SK-N-SH treated with all-trans-retinoic acid at 6 μM for 48 hours (cell line): ENCODE measurements around the gene LOXL4.

ENCODE experiments used
- ATAC-seq: fragments of 200-7000 bp; cut with Tn5 transposase; 3 replicates; pipeline ENCODE4 v1.9.1; 2020; ENCODE audit warnings: mild to moderate bottlenecking, moderate library complexity
- ARNTL ChIP-seq: fragments of 450-650 bp; formaldehyde crosslinking; IDR thresholded peaks from 2 replicates; pipeline ENCODE4 v1.5.0; 2020; ENCODE audit warnings: low read depth, mild to moderate bottlenecking, moderate library complexity, borderline replicate concordance
- BACH2 ChIP-seq: fragments of 250-450 bp; sonication (Bioruptor Pico); IDR thresholded peaks from 2 replicates; pipeline ENCODE4 v1.9.0; 2021; ENCODE audit warnings: mild to moderate bottlenecking, borderline replicate concordance
- CSDC2 ChIP-seq: fragments of 250-450 bp; sonication (Bioruptor Pico); IDR thresholded peaks from 2 replicates; pipeline ENCODE4 v1.5.0; 2020; ENCODE audit warnings: mild to moderate bottlenecking, moderate library complexity
- ESRRG ChIP-seq: fragments of 250-450 bp; sonication (Bioruptor Pico); IDR thresholded peaks from 2 replicates; pipeline ENCODE4 v1.6.1; 2021; ENCODE audit warnings: mild to moderate bottlenecking
- GLIS3 ChIP-seq: fragments of 250-450 bp; sonication (Bioruptor Pico); IDR thresholded peaks from 2 replicates; pipeline ENCODE4 v1.5.0; 2020; ENCODE audit warnings: mild to moderate bottlenecking, moderate library complexity
- ISL1 ChIP-seq: fragments of 250-450 bp; sonication (Bioruptor Pico); IDR thresholded peaks from 2 replicates; pipeline ENCODE4 v2.1.2; 2022; ENCODE audit warnings: mild to moderate bottlenecking, moderate library complexity
- PPARA ChIP-seq: fragments of 250-450 bp; sonication (Bioruptor Pico); IDR thresholded peaks from 2 replicates; pipeline ENCODE4 v1.5.0; 2020; ENCODE audit warnings: mild to moderate bottlenecking, borderline replicate concordance
- TCF4 ChIP-seq: fragments of 250-450 bp; sonication (Bioruptor Pico); IDR thresholded peaks from 2 replicates; pipeline ENCODE4 v1.8.0; 2021; ENCODE audit warnings: mild to moderate bottlenecking, moderate library complexity, borderline replicate concordance
- TOX ChIP-seq: fragments of 250-450 bp; sonication (Bioruptor Pico); IDR thresholded peaks from 2 replicates; pipeline ENCODE4 v1.8.0; 2021; ENCODE audit warnings: mild to moderate bottlenecking, moderate library complexity, borderline replicate concordance
- ZFP3 ChIP-seq: fragments of 250-450 bp; sonication (Bioruptor Pico); IDR thresholded peaks from 2 replicates; pipeline ENCODE4 v1.5.0; 2020; ENCODE audit warnings: mild to moderate bottlenecking, moderate library complexity
- ZFP30 ChIP-seq: fragments of 450-650 bp; formaldehyde crosslinking; IDR thresholded peaks from 2 replicates; pipeline ENCODE4 v1.5.0; 2022; ENCODE audit warnings: mild to moderate bottlenecking, moderate library complexity
- ZNF565 ChIP-seq: fragments of 450-650 bp; formaldehyde crosslinking; conservative IDR thresholded peaks from 2 replicates; pipeline ENCODE4 v1.5.0; 2020; ENCODE audit warnings: low read depth, mild to moderate bottlenecking, moderate library complexity
- ZNF70 ChIP-seq: fragments of 450-650 bp; formaldehyde crosslinking; IDR thresholded peaks from 2 replicates; pipeline ENCODE4 v1.5.0; 2020; ENCODE audit warnings: mild to moderate bottlenecking, moderate library complexity
- ZNF8 ChIP-seq: fragments of 450-650 bp; formaldehyde crosslinking; IDR thresholded peaks from 2 replicates; pipeline ENCODE4 v1.5.0; 2020; ENCODE audit warnings: mild to moderate bottlenecking, moderate library complexity
- TF ChIP-seq, protein P1 (sequence below): fragments of 250-450 bp; sonication (Bioruptor Pico); IDR thresholded peaks from 2 replicates; pipeline ENCODE4 v1.8.0; 2020; ENCODE audit warnings: mild to moderate bottlenecking, moderate library complexity, borderline replicate concordance
- TF ChIP-seq, protein P2 (sequence below): fragments of 250-450 bp; sonication (Bioruptor Pico); IDR thresholded peaks from 2 replicates; pipeline ENCODE4 v1.5.0; 2020; ENCODE audit warnings: mild to moderate bottlenecking, moderate library complexity
- TF ChIP-seq, protein P3 (sequence below): fragments of 250-450 bp; sonication (Bioruptor Pico); IDR thresholded peaks from 2 replicates; pipeline ENCODE4 v1.8.0; 2021; ENCODE audit warnings: low read depth, mild to moderate bottlenecking, moderate library complexity, borderline replicate concordance
- TF ChIP-seq, protein P4 (sequence below): fragments of 250-450 bp; sonication (Bioruptor Pico); IDR thresholded peaks from 2 replicates; pipeline ENCODE4 v1.5.1; 2020; ENCODE audit warnings: low read depth, mild to moderate bottlenecking, moderate library complexity

The LOXL4 gene

DNA sequence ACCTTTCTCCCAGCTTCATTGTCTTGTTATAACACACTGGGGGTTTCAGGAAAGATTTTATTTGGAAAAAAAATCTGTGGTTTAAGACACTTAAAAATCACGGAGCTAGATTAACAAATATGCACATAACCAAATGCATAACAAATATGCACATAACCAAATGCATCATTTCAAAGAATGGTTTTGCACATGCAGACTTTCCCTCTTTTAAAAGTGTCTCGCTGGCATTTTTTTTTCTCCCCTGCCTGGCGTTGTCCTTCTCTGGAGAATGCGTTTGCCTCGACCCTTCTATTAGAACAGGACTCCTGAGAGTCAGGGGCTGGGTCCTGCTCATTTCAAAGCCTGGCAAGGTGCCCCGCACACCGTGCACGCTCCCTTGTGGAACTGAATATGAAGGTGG lies 42.7 kb upstream of the LOXL4 start:
- TF ChIP-seq ISL1 (CRISPR knock-in tag), result no peak
- TF ChIP-seq TCF4 (CRISPR knock-in tag), result no peak
- TF ChIP-seq ARNTL, result no peak
- TF ChIP-seq, protein P1, sequence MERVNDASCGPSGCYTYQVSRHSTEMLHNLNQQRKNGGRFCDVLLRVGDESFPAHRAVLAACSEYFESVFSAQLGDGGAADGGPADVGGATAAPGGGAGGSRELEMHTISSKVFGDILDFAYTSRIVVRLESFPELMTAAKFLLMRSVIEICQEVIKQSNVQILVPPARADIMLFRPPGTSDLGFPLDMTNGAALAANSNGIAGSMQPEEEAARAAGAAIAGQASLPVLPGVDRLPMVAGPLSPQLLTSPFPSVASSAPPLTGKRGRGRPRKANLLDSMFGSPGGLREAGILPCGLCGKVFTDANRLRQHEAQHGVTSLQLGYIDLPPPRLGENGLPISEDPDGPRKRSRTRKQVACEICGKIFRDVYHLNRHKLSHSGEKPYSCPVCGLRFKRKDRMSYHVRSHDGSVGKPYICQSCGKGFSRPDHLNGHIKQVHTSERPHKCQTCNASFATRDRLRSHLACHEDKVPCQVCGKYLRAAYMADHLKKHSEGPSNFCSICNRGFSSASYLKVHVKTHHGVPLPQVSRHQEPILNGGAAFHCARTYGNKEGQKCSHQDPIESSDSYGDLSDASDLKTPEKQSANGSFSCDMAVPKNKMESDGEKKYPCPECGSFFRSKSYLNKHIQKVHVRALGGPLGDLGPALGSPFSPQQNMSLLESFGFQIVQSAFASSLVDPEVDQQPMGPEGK (CRISPR knock-in tag), result no peak
- no peak for TF ChIP-seq TOX (CRISPR knock-in tag)
- TF ChIP-seq, protein P2, sequence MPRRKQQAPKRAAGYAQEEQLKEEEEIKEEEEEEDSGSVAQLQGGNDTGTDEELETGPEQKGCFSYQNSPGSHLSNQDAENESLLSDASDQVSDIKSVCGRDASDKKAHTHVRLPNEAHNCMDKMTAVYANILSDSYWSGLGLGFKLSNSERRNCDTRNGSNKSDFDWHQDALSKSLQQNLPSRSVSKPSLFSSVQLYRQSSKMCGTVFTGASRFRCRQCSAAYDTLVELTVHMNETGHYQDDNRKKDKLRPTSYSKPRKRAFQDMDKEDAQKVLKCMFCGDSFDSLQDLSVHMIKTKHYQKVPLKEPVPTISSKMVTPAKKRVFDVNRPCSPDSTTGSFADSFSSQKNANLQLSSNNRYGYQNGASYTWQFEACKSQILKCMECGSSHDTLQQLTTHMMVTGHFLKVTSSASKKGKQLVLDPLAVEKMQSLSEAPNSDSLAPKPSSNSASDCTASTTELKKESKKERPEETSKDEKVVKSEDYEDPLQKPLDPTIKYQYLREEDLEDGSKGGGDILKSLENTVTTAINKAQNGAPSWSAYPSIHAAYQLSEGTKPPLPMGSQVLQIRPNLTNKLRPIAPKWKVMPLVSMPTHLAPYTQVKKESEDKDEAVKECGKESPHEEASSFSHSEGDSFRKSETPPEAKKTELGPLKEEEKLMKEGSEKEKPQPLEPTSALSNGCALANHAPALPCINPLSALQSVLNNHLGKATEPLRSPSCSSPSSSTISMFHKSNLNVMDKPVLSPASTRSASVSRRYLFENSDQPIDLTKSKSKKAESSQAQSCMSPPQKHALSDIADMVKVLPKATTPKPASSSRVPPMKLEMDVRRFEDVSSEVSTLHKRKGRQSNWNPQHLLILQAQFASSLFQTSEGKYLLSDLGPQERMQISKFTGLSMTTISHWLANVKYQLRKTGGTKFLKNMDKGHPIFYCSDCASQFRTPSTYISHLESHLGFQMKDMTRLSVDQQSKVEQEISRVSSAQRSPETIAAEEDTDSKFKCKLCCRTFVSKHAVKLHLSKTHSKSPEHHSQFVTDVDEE (CRISPR knock-in tag), result no peak
- no peak for TF ChIP-seq ZNF70
- no peak for TF ChIP-seq ZFP3 (CRISPR knock-in tag)
- ATAC-seq, result no peak

DNA sequence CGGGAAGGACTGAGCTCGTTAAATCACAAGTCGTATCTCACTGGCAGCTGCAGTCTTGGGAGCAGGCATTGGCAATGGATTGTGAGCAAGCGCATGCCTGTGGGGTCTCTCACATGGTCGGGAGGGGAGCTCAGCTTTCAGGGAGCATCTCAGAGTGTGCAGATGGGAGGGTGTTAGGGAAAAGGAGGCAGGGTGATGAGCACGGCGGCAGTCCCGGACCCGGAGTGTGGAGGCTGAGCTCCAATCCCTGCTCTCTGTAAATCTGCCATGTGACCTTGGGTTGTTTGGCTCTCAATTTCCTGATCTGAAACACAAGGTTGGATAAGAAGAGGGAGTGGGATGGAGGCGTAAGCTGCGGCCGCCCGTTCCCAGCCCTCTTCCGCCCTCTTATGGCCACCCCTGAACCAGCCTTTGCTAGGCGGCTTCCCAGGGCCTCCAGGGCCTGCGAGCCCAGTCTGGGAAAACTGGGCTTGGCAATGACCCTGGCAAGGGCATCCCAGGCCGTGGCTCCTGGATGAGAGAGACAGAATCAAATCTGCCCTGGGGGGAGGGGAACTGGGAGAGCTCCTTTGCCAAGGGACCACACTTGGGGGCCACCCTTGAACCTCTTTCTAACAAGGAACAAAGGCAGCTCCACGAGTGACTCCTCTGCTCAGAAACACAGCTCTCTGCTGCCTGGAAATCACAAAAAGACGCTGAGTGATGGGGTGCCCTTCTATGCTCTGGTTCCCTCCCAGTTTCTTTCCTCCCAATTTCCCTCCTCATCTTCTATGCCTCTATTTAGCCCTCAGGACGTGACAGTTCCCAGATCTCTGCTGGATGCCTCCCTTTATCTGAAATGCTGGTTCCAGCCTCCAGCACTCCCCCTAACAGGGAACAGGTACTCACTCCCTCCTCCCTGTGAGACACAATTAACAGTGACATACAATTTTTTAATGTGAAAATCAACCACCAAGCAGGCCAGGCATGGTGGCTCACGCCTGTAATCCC lies 41.7 kb upstream of the LOXL4 start:
- TF ChIP-seq ESRRG (no peak), ZNF70 (peak; percentile 100)
- TF ChIP-seq, all 23 proteins: peak for 1
- ATAC-seq, result peak; percentile 100

DNA sequence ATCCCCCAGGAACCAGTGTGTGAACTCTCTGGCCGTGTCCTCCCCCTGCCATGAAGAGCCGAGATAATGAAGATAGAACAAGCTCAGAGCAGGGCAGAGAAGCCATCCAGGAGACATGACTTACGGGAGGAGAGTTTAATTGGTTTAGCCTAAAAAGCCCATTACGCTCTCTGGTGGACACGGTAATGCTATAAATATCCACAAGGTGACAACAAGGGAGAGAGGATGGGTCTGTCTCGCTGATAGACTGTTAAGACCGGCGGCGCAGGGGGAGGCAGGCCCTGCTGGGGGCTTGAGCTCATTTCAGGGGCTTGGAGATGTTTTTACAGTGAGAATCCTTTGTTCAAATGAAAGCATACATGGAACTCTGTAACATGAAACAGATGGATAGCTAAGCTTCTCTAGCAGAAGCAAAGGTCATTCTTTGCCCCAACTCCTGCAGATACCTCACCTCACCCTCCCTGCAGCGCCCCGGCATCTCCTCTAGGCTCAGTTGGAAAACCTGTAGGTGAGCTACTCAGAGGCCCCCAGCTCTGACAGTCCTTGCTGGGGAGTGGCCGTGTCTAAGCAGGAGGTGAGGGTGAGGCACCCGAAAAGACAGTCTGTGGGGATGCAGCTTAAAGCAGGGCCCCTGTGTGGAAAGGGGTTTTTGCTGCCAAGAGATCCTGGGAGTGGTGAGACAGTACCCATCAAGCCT lies 40.8 kb upstream of the LOXL4 start:
- TF ChIP-seq ZNF8 (no peak), ISL1 (CRISPR knock-in tag) (0 out of 2 replicates have a peak, but pooled peaks have one; percentile 25), TCF4 (CRISPR knock-in tag) (0 out of 2 replicates have a peak, but pooled peaks have one; percentile 51)
- TF ChIP-seq, protein P2 (CRISPR knock-in tag), result 0 out of 2 replicates have a peak, but pooled peaks have one; percentile 54
- TF ChIP-seq, all 23 proteins: peak for 3
- ATAC-seq, result peak; percentile 21

DNA sequence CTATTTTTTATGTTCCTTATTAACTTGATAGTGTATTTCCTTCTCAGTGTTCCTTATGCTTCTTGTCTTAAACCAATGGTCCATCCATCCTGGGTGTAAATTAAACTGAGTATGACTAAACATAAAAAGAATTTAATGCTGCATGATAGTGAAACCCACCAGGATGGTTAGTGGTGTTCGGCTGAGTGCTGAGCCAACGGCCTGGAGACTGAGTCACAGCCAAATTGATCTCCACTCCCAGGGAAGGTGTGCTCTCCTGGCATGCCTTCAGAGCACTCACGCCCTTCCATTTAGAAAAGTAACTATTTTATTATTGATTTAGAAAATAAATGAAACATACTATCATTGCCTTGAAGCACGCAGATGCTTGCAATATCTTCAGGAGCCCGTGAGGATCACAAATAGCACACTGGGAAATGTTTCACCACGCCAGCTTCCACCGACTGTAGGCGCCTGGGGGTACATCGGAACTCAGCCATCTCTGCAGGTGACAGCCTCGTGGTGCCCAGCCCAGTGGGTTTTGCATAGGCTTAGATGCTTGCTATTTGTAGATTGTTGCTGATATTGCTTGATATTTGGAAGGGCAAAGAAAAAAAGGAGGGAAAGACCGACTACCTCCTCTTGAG lies 40.0 kb upstream of the LOXL4 start:
- TF ChIP-seq ZNF8, result no peak
- no peak for ATAC-seq

DNA sequence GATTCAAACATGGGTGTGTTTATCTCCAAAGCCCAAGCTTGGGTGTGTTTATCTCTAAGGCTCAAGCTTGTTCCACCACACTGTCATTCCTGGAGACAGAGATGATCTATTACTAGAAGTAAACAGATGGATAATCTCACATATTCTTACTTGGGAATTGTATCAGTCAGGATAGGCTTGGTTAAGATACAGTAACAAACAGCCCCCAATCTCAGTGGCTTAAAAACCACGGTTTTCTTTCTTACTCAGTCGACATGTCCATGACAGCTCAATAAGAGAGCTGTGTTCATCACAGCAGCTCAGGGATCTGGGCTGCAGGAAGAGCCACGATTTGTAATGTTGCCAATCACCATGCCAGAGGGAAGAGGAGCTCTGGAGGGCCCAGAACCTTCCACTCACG lies 38.5 kb upstream of the LOXL4 start:
- TF ChIP-seq, protein P1 (CRISPR knock-in tag), result no peak
- TF ChIP-seq ZFP3 (CRISPR knock-in tag) (no peak), GLIS3 (CRISPR knock-in tag) (no peak), PPARA (CRISPR knock-in tag) (no peak), ISL1 (CRISPR knock-in tag) (no peak), BACH2 (CRISPR knock-in tag) (no peak), CSDC2 (CRISPR knock-in tag) (no peak), ZNF565 (CRISPR knock-in tag) (no peak), TOX (CRISPR knock-in tag) (no peak), ZFP30 (CRISPR knock-in tag) (no peak)
- TF ChIP-seq, protein P3, sequence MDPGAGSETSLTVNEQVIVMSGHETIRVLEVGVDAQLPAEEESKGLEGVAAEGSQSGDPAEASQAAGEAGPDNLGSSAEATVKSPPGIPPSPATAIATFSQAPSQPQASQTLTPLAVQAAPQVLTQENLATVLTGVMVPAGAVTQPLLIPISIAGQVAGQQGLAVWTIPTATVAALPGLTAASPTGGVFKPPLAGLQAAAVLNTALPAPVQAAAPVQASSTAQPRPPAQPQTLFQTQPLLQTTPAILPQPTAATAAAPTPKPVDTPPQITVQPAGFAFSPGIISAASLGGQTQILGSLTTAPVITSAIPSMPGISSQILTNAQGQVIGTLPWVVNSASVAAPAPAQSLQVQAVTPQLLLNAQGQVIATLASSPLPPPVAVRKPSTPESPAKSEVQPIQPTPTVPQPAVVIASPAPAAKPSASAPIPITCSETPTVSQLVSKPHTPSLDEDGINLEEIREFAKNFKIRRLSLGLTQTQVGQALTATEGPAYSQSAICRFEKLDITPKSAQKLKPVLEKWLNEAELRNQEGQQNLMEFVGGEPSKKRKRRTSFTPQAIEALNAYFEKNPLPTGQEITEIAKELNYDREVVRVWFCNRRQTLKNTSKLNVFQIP (CRISPR knock-in tag), result no peak
- TF ChIP-seq, protein P4, sequence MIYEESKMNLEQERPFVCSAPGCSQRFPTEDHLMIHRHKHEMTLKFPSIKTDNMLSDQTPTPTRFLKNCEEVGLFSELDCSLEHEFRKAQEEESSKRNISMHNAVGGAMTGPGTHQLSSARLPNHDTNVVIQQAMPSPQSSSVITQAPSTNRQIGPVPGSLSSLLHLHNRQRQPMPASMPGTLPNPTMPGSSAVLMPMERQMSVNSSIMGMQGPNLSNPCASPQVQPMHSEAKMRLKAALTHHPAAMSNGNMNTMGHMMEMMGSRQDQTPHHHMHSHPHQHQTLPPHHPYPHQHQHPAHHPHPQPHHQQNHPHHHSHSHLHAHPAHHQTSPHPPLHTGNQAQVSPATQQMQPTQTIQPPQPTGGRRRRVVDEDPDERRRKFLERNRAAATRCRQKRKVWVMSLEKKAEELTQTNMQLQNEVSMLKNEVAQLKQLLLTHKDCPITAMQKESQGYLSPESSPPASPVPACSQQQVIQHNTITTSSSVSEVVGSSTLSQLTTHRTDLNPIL (CRISPR knock-in tag), result no peak
- ATAC-seq, result no peak
